H9 (cell line): ENCODE data around the gene MANSC4. TPM values are rescaled to one million over a fixed set of nuclear protein-coding genes. Genes with fewer than 3 reads are reported as not detected.

Source experiments
- DNase-seq: peaks from one replicate; pipeline ENCODE4 v3.0.0-alpha.2; 2017
- H2AFZ ChIP-seq: one replicate; pipeline ENCODE4 v1.6.1; 2013; ENCODE audit warnings: mild to moderate bottlenecking, low read length, control low read depth, moderate library complexity
- H2AK5ac ChIP-seq: 2 replicates; pipeline ENCODE4 v1.6.1; 2013; ENCODE audit warnings: low read length, control low read depth, mixed read lengths; ENCODE audit not compliant: insufficient read length
- H2BK120ac ChIP-seq: one replicate; pipeline ENCODE4 v1.6.1; 2013; ENCODE audit warnings: low read depth, mild to moderate bottlenecking, low read length, control low read depth, inconsistent platforms; ENCODE audit not compliant: poor library complexity, severe bottlenecking
- H2BK12ac ChIP-seq: 2 replicates; pipeline ENCODE4 v1.6.1; 2013; ENCODE audit warnings: low read length, control low read depth, mixed read lengths, low read depth; ENCODE audit not compliant: insufficient read length
- H2BK15ac ChIP-seq: 2 replicates; pipeline ENCODE4 v1.6.1; 2013; ENCODE audit warnings: low read depth, low read length, control low read depth
- H2BK20ac ChIP-seq: one replicate; pipeline ENCODE4 v1.6.1; 2013; ENCODE audit warnings: low read depth, mild to moderate bottlenecking, low read length, control low read depth, inconsistent platforms; ENCODE audit not compliant: poor library complexity, severe bottlenecking
- H2BK5ac ChIP-seq: 2 replicates; pipeline ENCODE4 v1.6.1; 2013; ENCODE audit warnings: low read length, control low read depth, mixed read lengths; ENCODE audit not compliant: insufficient read length
- H3K14ac ChIP-seq: 2 replicates; pipeline ENCODE4 v1.6.1; 2013; ENCODE audit warnings: low read length, control low read depth; ENCODE audit not compliant: insufficient read depth
- H3K18ac ChIP-seq: 2 replicates; pipeline ENCODE4 v1.6.1; 2013; ENCODE audit warnings: low read depth, mild to moderate bottlenecking, mixed read lengths, low read length, control low read depth; ENCODE audit not compliant: insufficient read length
- H3K23ac ChIP-seq: 2 replicates; pipeline ENCODE4 v1.6.1; 2013; ENCODE audit warnings: low read length, control low read depth, mixed read lengths, low read depth; ENCODE audit not compliant: insufficient read length
- H3K23me2 ChIP-seq: 2 replicates; pipeline ENCODE4 v1.6.1; 2013; ENCODE audit warnings: low read depth, mild to moderate bottlenecking, mixed read lengths, low read length, control low read depth; ENCODE audit not compliant: insufficient read length, poor library complexity, severe bottlenecking
- H3K27ac ChIP-seq: 2 replicates; pipeline ENCODE4 v1.5.1; 2013; ENCODE audit warnings: low read length, control low read depth, mixed read lengths, low read depth; ENCODE audit not compliant: insufficient read length
- H3K27me3 ChIP-seq: 2 replicates; pipeline ENCODE4 v1.6.1; 2013; ENCODE audit warnings: low read length, control low read depth, inconsistent platforms; ENCODE audit not compliant: insufficient read depth
- H3K4ac ChIP-seq: 2 replicates; pipeline ENCODE4 v1.6.1; 2013; ENCODE audit warnings: low read depth, mild to moderate bottlenecking, control low read depth, inconsistent platforms, low read length, moderate library complexity
- H3K4me1 ChIP-seq: 2 replicates; pipeline ENCODE4 v1.6.1; 2013; ENCODE audit warnings: low read length, control low read depth, inconsistent platforms; ENCODE audit not compliant: insufficient read depth
- H3K4me2 ChIP-seq: 2 replicates; pipeline ENCODE4 v1.6.1; 2013; ENCODE audit warnings: low read length, control low read depth, mixed read lengths; ENCODE audit not compliant: insufficient read length, insufficient read depth
- H3K56ac ChIP-seq: 2 replicates; pipeline ENCODE4 v1.6.1; 2013; ENCODE audit warnings: low read depth, mild to moderate bottlenecking, mixed read lengths, low read length, control low read depth; ENCODE audit not compliant: insufficient read length
- H3K79me1 ChIP-seq: 2 replicates; pipeline ENCODE4 v1.6.1; 2013; ENCODE audit warnings: low read depth, mild to moderate bottlenecking, moderate library complexity, low read length, control low read depth, inconsistent platforms; ENCODE audit not compliant: insufficient read depth, poor library complexity, severe bottlenecking
- H3K79me2 ChIP-seq: 2 replicates; pipeline ENCODE4 v1.6.1; 2013; ENCODE audit warnings: low read length, control low read depth, inconsistent platforms; ENCODE audit not compliant: insufficient read depth
- H3K9ac ChIP-seq: 2 replicates; pipeline ENCODE4 v1.6.1; 2013; ENCODE audit warnings: low read length, control low read depth, mixed read lengths; ENCODE audit not compliant: insufficient read length; ENCODE audit errors: extremely low read depth
- H3K9me3 ChIP-seq: one replicate; pipeline ENCODE4 v1.6.1; 2013; ENCODE audit warnings: low read depth, low read length, inconsistent platforms; ENCODE audit not compliant: control insufficient read depth
- H3T11ph ChIP-seq: one replicate; pipeline ENCODE4 v1.6.1; 2013; ENCODE audit warnings: mild to moderate bottlenecking, low read length, control low read depth, inconsistent platforms
- H4K20me1 ChIP-seq: one replicate; pipeline ENCODE4 v1.6.1; 2013; ENCODE audit not compliant: control insufficient read depth, insufficient read length, insufficient read depth
- H4K5ac ChIP-seq: 2 replicates; pipeline ENCODE4 v1.6.1; 2013; ENCODE audit warnings: low read depth, mild to moderate bottlenecking, mixed read lengths, low read length, control low read depth; ENCODE audit not compliant: insufficient read length
- H4K8ac ChIP-seq: replicated peaks from 2 replicates; pipeline ENCODE4 v1.6.1; 2013; ENCODE audit warnings: low read length, control low read depth, mixed read lengths, low read depth; ENCODE audit not compliant: insufficient read length
- H4K91ac ChIP-seq: 2 replicates; pipeline ENCODE4 v1.6.1; 2013; ENCODE audit warnings: low read depth, mild to moderate bottlenecking, moderate library complexity, mixed read lengths, low read length, control low read depth; ENCODE audit not compliant: insufficient read length
- H3K27ac Mint-ChIP-seq, 3 experiments: 2 replicates in 2 of 3; 3 replicates in 1 of 3; pipeline ENCODE4 v1.8.0; 2020 to 2021; ENCODE audit warnings: mixed read lengths in 3 of 3, mild to moderate bottlenecking in 1 of 3, moderate library complexity in 1 of 3
- H3K27me3 Mint-ChIP-seq: 2 replicates; pipeline ENCODE4 v1.8.0; 2021; ENCODE audit warnings: low read depth, mild to moderate bottlenecking, moderate library complexity, mixed read lengths
- H3K36me3 Mint-ChIP-seq, 3 experiments: 2 replicates in 2 of 3; 3 replicates in 1 of 3; pipeline ENCODE4 v1.8.0; 2020 to 2021; ENCODE audit warnings: low read depth in 3 of 3, mixed read lengths in 3 of 3; ENCODE audit not compliant: insufficient read depth in 1 of 3
- H3K4me1 Mint-ChIP-seq, 2 experiments: 2 replicates each; pipeline ENCODE4 v1.8.0; 2020; ENCODE audit warnings: mixed read lengths in 2 of 2
- H3K4me3 Mint-ChIP-seq, 2 experiments: 2 replicates in 1 of 2; 3 replicates in 1 of 2; pipeline ENCODE4 v1.8.0; 2020 to 2021; ENCODE audit warnings: mild to moderate bottlenecking in 2 of 2, mixed read lengths in 2 of 2, moderate library complexity in 1 of 2
- H3K9me3 Mint-ChIP-seq, 2 experiments: 2 replicates in 1 of 2; 3 replicates in 1 of 2; pipeline ENCODE4 v1.8.0; 2020; ENCODE audit warnings: mild to moderate bottlenecking in 2 of 2, mixed read lengths in 2 of 2, moderate library complexity in 1 of 2
- CTCF ChIP-seq: fragments of 200-600 bp; sonication (generic); conservative IDR thresholded peaks from 3 replicates; pipeline ENCODE4 v1.8.0; 2021; ENCODE audit warnings: antibody characterized with exemption, mild to moderate bottlenecking
- WGBS: extraction: QIAGEN DNeasy Blood & Tissue Kit; methylation state at CpG from one replicate; pipeline ENCODE4 v1.1.7; 2013; ENCODE audit warnings: missing lambda C conversion rate, low lambda C conversion rate, mixed read lengths; ENCODE audit not compliant: insufficient read length; ENCODE audit errors: extremely low coverage; 5-methylcytosine and 5-hydroxymethylcytosine counted together
- total RNA-seq: library from RNA; stranded (reverse); gene quantifications from 2 replicates; pipeline ENCODE4 v1.2.1, GENCODE V29; 2021

Gene MANSC4
- total RNA-seq, 1 experiment from 2014 or later = not detected

- Histone ChIP-seq H3K9ac (no peak overlapping the region), H3T11ph (no peak overlapping the region), H3K27me3 (no peaks in the 10 kb centered on the region), H3K9me3 (no peaks in the 10 kb centered on the region), H3K27ac (no peak overlapping the region), H4K8ac (no peak overlapping the region), H3K23me2 (no peaks in the 10 kb centered on the region), H3K56ac (no peak overlapping the region), H2BK20ac (no peak overlapping the region), H3K4me1 (no peaks in the 10 kb centered on the region), H3K14ac (no peak overlapping the region), H3K79me1 (no peaks in the 10 kb centered on the region), H3K4me2 (no peak overlapping the region), H4K20me1 (no peaks in the 10 kb centered on the region), H4K91ac (no peak overlapping the region), H2BK15ac (no peak overlapping the region), H3K79me2 (no peaks in the 10 kb centered on the region), H2BK12ac (no peak overlapping the region), H2BK120ac (no peak overlapping the region), H3K23ac (no peak overlapping the region), H2AK5ac (no peak overlapping the region), H2AFZ (no peak overlapping the region), H3K18ac (no peak overlapping the region), H2BK5ac (no peak overlapping the region), H3K4ac (no peak overlapping the region), H4K5ac (no peak overlapping the region)
- Mint-ChIP-seq H3K36me3 (peaks cover 0 to 11% (median 0%) of the 10 kb centered on the region in 3 experiments; a peak in 1 of 7 replicates), H3K4me3 (no peak overlapping the region), H3K9me3 (peaks cover 0 to 7% of the 10 kb centered on the region in 2 experiments; a peak in 3 of 5 replicates), H3K27me3 (no peaks in the 10 kb centered on the region; the same call in 1 of the 2 replicates), H3K4me1 (peaks cover 0 to 4% of the 10 kb centered on the region in 2 experiments; a peak in 1 of 4 replicates), H3K27ac (no peak overlapping the region)
- no peak for DNase-seq
- no peak for TF ChIP-seq CTCF
- no CpG with 5 or more reads among the region's 7 CpGs for WGBS
These were observed 38.4 kb upstream of the MANSC4 start for GRCh38 chr12:27818401-27818918.
